OCI-LY1 (cell line): ENCODE results near the gene MED4.

Experiments
- H2AFZ ChIP-seq: fragments of 200-600 bp; sonication (generic), shearing (Covaris generic); 2 replicates; pipeline ENCODE4 v1.6.0; 2014; ENCODE audit warnings: antibody characterized with exemption, mild to moderate bottlenecking, low read length
- H3F3A ChIP-seq: fragments of 200-600 bp; sonication (generic), shearing (Covaris generic); 2 replicates; pipeline ENCODE4 v1.6.0; 2014; ENCODE audit warnings: mild to moderate bottlenecking, antibody characterized with exemption, low read length, moderate library complexity; ENCODE audit not compliant: insufficient read depth
- H3K27ac ChIP-seq: fragments of 200-600 bp; sonication (generic); 2 replicates; pipeline ENCODE4 v1.5.1; 2014; ENCODE audit warnings: low read length, mixed run types, mild to moderate bottlenecking, low read depth; ENCODE audit not compliant: poor library complexity, severe bottlenecking
- H3K27me3 ChIP-seq: fragments of 200-600 bp; sonication (generic); 2 replicates; pipeline ENCODE4 v1.6.0; 2014; ENCODE audit warnings: antibody characterized with exemption, mild to moderate bottlenecking, low read length, moderate library complexity; ENCODE audit not compliant: insufficient read depth
- H3K36me3 ChIP-seq: fragments of 200-600 bp; sonication (generic); 2 replicates; pipeline ENCODE4 v1.6.1; 2014; ENCODE audit warnings: mild to moderate bottlenecking, antibody characterized with exemption, low read length, moderate library complexity, mixed read lengths; ENCODE audit not compliant: insufficient read depth
- H3K4me1 ChIP-seq: fragments of 200-600 bp; sonication (generic); 2 replicates; pipeline ENCODE4 v1.5.1; 2014; ENCODE audit warnings: mild to moderate bottlenecking, low read length, moderate library complexity; ENCODE audit not compliant: insufficient read depth, severe bottlenecking
- H3K4me2 ChIP-seq: fragments of 200-600 bp; sonication (generic), shearing (Covaris generic); 2 replicates; pipeline ENCODE4 v1.6.1; 2014; ENCODE audit warnings: low read length
- H3K4me3 ChIP-seq: fragments of 200-600 bp; sonication (generic); 2 replicates; pipeline ENCODE4 v1.5.1; 2014; ENCODE audit warnings: low read length, low read depth, mild to moderate bottlenecking, mixed read lengths; ENCODE audit not compliant: poor library complexity, severe bottlenecking
- H3K79me2 ChIP-seq: fragments of 200-600 bp; shearing (Covaris generic); 2 replicates; pipeline ENCODE4 v1.6.1; 2016; ENCODE audit warnings: mixed run types, low read length, mixed read lengths; ENCODE audit not compliant: insufficient read depth
- H3K9ac ChIP-seq: fragments of 200-600 bp; sonication (generic), shearing (Covaris generic); 2 replicates; pipeline ENCODE4 v1.6.1; 2014; ENCODE audit warnings: mild to moderate bottlenecking, low read length, mixed read lengths
- H3K9me2 ChIP-seq: fragments of 200-600 bp; sonication (generic), shearing (Covaris generic); 2 replicates; pipeline ENCODE4 v1.6.1; 2014; ENCODE audit warnings: low read depth, mild to moderate bottlenecking, low read length, mixed read lengths
- H3K9me3 ChIP-seq: fragments of 200-600 bp; shearing (Covaris generic); 2 replicates; pipeline ENCODE4 v1.6.1; 2014; ENCODE audit warnings: low read length, mixed read lengths
- H4K20me1 ChIP-seq: fragments of 200-600 bp; sonication (generic), shearing (Covaris generic); 2 replicates; pipeline ENCODE4 v1.6.0; 2016; ENCODE audit warnings: mild to moderate bottlenecking, low read length; ENCODE audit not compliant: insufficient read depth
- EZH2 ChIP-seq: fragments of 200-600 bp; sonication (generic), shearing (Covaris generic); IDR thresholded peaks from 2 replicates; pipeline ENCODE4 v1.8.0; 2017; ENCODE audit warnings: borderline replicate concordance, mixed run types, mild to moderate bottlenecking, antibody characterized with exemption, low read length, moderate library complexity, mixed read lengths
- TF ChIP-seq, protein P1 (sequence below): fragments of 200-600 bp; sonication (generic), shearing (Covaris generic); IDR thresholded peaks from 2 replicates; pipeline ENCODE4 v1.5.1; 2017; ENCODE audit warnings: mild to moderate bottlenecking, antibody characterized with exemption, low read length, moderate library complexity, mixed read lengths

Gene MED4

GRCh38 chr13:48096670-48097069 lies 1.8 kb upstream of the MED4 start:
- Histone ChIP-seq H3K79me2 (peaks cover 32% of the 10 kb centered on the region), H3K9me3 (no peaks in the 10 kb centered on the region), H3K4me2 (no peak overlapping the region), H3F3A (no peaks in the 10 kb centered on the region), H4K20me1 (no peaks in the 10 kb centered on the region), H3K27ac (no peak overlapping the region), H3K36me3 (no peaks in the 10 kb centered on the region; the same call in none of the 2 replicates), H3K27me3 (no peaks in the 10 kb centered on the region), H2AFZ (no peak overlapping the region), H3K9me2 (no peaks in the 10 kb centered on the region), H3K4me1 (peaks cover 20% of the 10 kb centered on the region), H3K9ac (no peak overlapping the region), H3K4me3 (no peak overlapping the region)
- TF ChIP-seq EZH2 = no peak
- TF ChIP-seq, protein P1, sequence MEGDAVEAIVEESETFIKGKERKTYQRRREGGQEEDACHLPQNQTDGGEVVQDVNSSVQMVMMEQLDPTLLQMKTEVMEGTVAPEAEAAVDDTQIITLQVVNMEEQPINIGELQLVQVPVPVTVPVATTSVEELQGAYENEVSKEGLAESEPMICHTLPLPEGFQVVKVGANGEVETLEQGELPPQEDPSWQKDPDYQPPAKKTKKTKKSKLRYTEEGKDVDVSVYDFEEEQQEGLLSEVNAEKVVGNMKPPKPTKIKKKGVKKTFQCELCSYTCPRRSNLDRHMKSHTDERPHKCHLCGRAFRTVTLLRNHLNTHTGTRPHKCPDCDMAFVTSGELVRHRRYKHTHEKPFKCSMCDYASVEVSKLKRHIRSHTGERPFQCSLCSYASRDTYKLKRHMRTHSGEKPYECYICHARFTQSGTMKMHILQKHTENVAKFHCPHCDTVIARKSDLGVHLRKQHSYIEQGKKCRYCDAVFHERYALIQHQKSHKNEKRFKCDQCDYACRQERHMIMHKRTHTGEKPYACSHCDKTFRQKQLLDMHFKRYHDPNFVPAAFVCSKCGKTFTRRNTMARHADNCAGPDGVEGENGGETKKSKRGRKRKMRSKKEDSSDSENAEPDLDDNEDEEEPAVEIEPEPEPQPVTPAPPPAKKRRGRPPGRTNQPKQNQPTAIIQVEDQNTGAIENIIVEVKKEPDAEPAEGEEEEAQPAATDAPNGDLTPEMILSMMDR = no peak

- no peak overlapping the region for H2AFZ ChIP-seq
- H3K27ac ChIP-seq = peak overlapping the region; percentile 14
- no peaks in the 10 kb centered on the region for H3F3A ChIP-seq
- peak overlapping the region; percentile 96 for H3K9ac ChIP-seq
- peaks cover 20% of the 10 kb centered on the region for H3K4me1 ChIP-seq
- peak overlapping the region; percentile 96 for H3K4me3 ChIP-seq
- no peaks in the 10 kb centered on the region for H3K9me3 ChIP-seq
- H3K27me3 ChIP-seq = no peaks in the 10 kb centered on the region
- no peaks in the 10 kb centered on the region for H4K20me1 ChIP-seq
- H3K9me2 ChIP-seq = no peaks in the 10 kb centered on the region
- TF ChIP-seq, protein P1 = no peak
- TF ChIP-seq EZH2 = no peak
- peaks cover under 1% of the 10 kb centered on the region for H3K36me3 ChIP-seq
- peak overlapping the region; percentile 96 for H3K4me2 ChIP-seq
- peaks cover 55% of the 10 kb centered on the region for H3K79me2 ChIP-seq
These were observed 512 bp downstream of the MED4 start for GRCh38 chr13:48094404-48094780.

DNA sequence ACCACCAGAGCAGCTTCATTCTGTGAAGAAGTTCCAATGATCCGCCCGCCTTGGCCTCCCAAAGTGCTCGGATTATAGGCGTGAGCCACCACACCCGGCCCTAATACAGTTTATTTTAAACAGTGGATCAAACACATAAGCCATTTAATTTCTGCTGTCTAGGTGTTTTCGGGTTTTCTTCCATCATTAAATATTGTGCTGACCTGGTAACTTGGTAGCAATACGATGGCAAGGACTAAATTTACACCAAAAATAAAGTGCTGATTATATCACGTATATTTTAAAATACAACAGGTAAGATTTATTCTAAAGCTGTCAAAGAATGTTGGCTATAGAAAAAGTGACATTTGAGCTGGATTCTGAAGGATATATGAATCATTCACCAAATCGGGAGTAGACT lies 1.3 kb downstream of the MED4 start:
- Histone ChIP-seq H3K9ac (peak overlapping the region; percentile 96), H3K27me3 (no peaks in the 10 kb centered on the region), H3K9me3 (no peaks in the 10 kb centered on the region), H3K9me2 (no peaks in the 10 kb centered on the region), H3K4me1 (peaks cover 20% of the 10 kb centered on the region), H3F3A (no peaks in the 10 kb centered on the region), H4K20me1 (no peaks in the 10 kb centered on the region), H3K36me3 (peaks cover 6% of the 10 kb centered on the region), H2AFZ (no peak overlapping the region), H3K4me3 (peak overlapping the region; percentile 96), H3K27ac (no peak overlapping the region), H3K79me2 (peaks cover 63% of the 10 kb centered on the region), H3K4me2 (peak overlapping the region; percentile 96)
- no peak for TF ChIP-seq EZH2
- TF ChIP-seq, protein P1 = no peak
